ENCODE measurements around the gene EFCAB9.

GRCh38 chr5:172243302-172243701, 49.3 kb downstream of the EFCAB9 start:
- TF ChIP-seq BHLHE40 (IDR thresholded peaks at IDR 0.05; ENCODE audit: borderline replicate concordance): no peak
- no peak for TF ChIP-seq HDGF (IDR thresholded peaks at IDR 0.05; ENCODE audit: borderline replicate concordance)
- no peak for TF ChIP-seq SP1 (IDR thresholded peaks at IDR 0.05)
